Measurements from ENCODE around the gene LPCAT2. TPM values are rescaled to one million over a fixed set of nuclear protein-coding genes. Genes with fewer than 3 reads are reported as not detected.

LPCAT2 gene
- total and polyA plus RNA-seq, 2 of the 13 experiments (the other 11 are each of a cell fraction or from before 2014, with no cell fraction given), result 9.9 to 17.6 TPM

DNA sequence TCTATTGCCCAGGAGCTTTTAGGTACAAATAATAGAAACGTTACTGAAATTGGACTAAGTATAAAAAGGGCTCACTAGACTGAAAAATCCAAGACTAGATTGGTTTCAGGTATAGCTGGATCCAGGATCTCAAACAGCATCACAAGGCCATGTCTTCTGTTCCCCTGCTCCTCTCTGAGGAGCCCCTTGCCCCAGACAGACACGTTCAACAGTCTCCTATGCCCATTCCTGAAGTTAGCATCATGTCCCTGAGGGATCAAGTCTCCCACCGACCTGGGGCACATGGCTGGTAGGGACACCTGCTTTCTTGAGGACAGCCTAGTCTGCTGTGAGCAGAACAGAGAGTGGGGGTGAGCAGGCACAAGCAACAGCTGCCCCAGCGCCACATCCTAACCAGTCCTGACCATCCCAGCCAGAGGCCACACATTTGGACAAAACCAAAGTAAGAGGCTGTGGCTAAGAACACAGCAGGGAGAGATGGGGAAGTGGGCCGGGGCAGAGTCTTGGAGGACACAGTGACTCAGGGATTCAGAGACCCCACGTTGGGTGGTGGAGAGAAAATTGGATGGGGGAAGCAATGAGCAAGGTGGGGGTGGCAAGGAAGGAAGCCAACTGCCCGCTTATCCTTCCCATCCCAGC, 40.4 kb upstream of the LPCAT2 start:
- no TSS peak for BruUV-seq (replicated peaks)
- Histone ChIP-seq H3K36me3 (replicated peaks in 1 of 2; ENCODE audit: control insufficient read depth in 1 of 2, insufficient read depth in 2 of 2, low read length in 2 of 2) (no peaks in the 10 kb centered on the region), H3K79me2 (ENCODE audit: insufficient read depth, low read length) (no peaks in the 10 kb centered on the region), H3K9me3 (ENCODE audit: low read length) (no peaks in the 10 kb centered on the region), H3K9ac (ENCODE audit: insufficient read depth, low read depth, low read length) (no peak overlapping the region), H3K4me1 (ENCODE audit: insufficient read depth, low read length) (no peaks in the 10 kb centered on the region), H3K4me3 (replicated peaks in 1 of 3; ENCODE audit: insufficient read depth in 1 of 3, low read depth in 2 of 3, low read length in 3 of 3) (no peak overlapping the region), H3K27ac (ENCODE audit: extremely low read length, insufficient read depth, low read length) (no peak overlapping the region), H3K4me2 (ENCODE audit: low read depth, low read length) (no peak overlapping the region), H3K27me3 (ENCODE audit: control insufficient read depth in 1 of 2, insufficient read depth in 2 of 2, low read length in 2 of 2) (peaks cover 0 to 9% of the 10 kb centered on the region in 2 experiments; a peak in 1 of 5 replicates), H2AFZ (ENCODE audit: low read length) (no peak overlapping the region), H4K20me1 (ENCODE audit: insufficient read depth, low read length) (no peaks in the 10 kb centered on the region)
- ATAC-seq, result no peak
- in situ Hi-C loops (cut with HindIII; ENCODE audit: extremely low pct_ligation_motif_present, low pct_unique_long_range_greater_than_20kb), result loop anchor here (5.0 to 25.0 kb wide), 5 partner anchors 74 to 844 kb away; no protein-coding TSS in a partner anchor
- WGBS (ENCODE audit: low lambda C conversion rate), result 28% methylated on average over 7 of the region's 7 CpGs
- no peak for FAIRE-seq
- POLR2A ChIA-PET, result no interaction called here
- CTCF ChIA-PET (ENCODE audit: low intra/inter-chr PET ratio, low total read pairs), result interaction anchor here (1.4 to 9.6 kb wide), 2 partner anchors 175 to 233 kb away, joined by 3 to 423 read pairs; no protein-coding TSS in a partner anchor
- TF ChIP-seq ZNF329 (CRISPR knock-in tag; IDR thresholded peaks at IDR 0.05; ENCODE audit: low read depth), result peak; percentile 86; the same call in 1 of the 2 replicates
- no peak for TF ChIP-seq EED (CRISPR knock-in tag; IDR thresholded peaks at IDR 0.05)
- intact Hi-C loops (cut with micrococcal nuclease; ENCODE audit: unreplicated experiment), result no loop called here
- DNase-seq (ENCODE audit: low spot score), result no peak

DNA sequence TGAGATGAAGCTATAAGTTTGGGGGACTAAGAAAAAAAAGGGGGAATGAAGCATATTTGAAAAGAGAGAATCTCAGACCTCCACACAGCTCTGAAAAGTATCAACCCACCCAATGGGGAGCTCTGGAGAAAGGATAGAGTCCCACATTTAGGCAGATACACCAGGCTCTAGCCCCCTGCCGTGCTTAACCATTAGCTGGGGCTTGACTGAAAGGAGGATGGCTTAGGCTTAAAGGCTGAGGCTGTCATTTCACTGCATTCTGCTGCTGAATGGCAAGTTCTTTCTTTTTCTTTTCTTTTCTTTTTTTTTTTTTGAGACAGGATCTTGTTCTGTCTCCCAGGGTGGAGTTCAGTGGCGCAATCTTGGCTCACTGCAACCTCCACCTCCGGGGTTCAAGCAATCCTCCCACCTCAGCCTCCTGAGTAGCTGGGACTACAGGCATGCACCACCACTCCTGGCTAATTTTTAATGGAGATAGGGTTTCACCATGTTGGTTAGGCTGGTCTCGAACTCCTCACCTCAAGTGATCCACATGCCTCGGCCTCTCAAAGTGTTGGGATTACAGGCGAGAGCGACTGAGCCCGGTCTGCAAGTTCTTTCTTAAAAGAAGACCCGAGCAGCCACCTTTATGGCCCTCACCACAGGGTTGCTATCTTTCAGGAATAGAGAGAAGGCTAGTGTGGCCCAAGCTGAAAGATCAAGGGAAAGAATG, 38.9 kb upstream of the LPCAT2 start:
- TF ChIP-seq TCF7 (IDR thresholded peaks at IDR 0.05; ENCODE audit: low read depth) (0 out of 2 replicates have a peak, but pooled peaks have one; percentile 2), GLI4 (CRISPR knock-in tag; IDR thresholded peaks at IDR 0.05; ENCODE audit: borderline replicate concordance) (no peak), TP53 (CRISPR knock-in tag; conservative IDR thresholded peaks at IDR 0.05) (no peak)
- H3K27ac ChIP-seq (ENCODE audit: extremely low read length, insufficient read depth, low read length), result no peak overlapping the region
- H3K9me3 ChIP-seq (ENCODE audit: low read length), result no peaks in the 10 kb centered on the region
- POLR2A ChIA-PET, result no interaction called here
- no peak for ATAC-seq
- no peak overlapping the region for H3K4me3 ChIP-seq (replicated peaks in 1 of 3; ENCODE audit: insufficient read depth in 1 of 3, low read depth in 2 of 3, low read length in 3 of 3)
- H3K4me2 ChIP-seq (ENCODE audit: low read depth, low read length), result no peak overlapping the region
- H3K9ac ChIP-seq (ENCODE audit: insufficient read depth, low read depth, low read length), result no peak overlapping the region
- CTCF ChIA-PET (ENCODE audit: low intra/inter-chr PET ratio, low total read pairs), result interaction anchor here (9.6 kb wide), 1 partner anchor 232 kb away, joined by 423 read pairs; no protein-coding TSS in a partner anchor
- no peaks in the 10 kb centered on the region for H3K79me2 ChIP-seq (ENCODE audit: insufficient read depth, low read length)
- no peaks in the 10 kb centered on the region for H3K36me3 ChIP-seq (replicated peaks in 1 of 2; ENCODE audit: control insufficient read depth in 1 of 2, insufficient read depth in 2 of 2, low read length in 2 of 2)
- no peaks in the 10 kb centered on the region for H3K4me1 ChIP-seq (ENCODE audit: insufficient read depth, low read length)
- no TSS peak for BruUV-seq (replicated peaks)
- intact Hi-C loops (cut with micrococcal nuclease; ENCODE audit: unreplicated experiment), result no loop called here
- no peak for DNase-seq (ENCODE audit: low spot score)
- in situ Hi-C loops (cut with HindIII; ENCODE audit: extremely low pct_ligation_motif_present, low pct_unique_long_range_greater_than_20kb), result loop anchor here (5.0 to 25.0 kb wide), 5 partner anchors 72 to 842 kb away; no protein-coding TSS in a partner anchor
- H3K27me3 ChIP-seq (ENCODE audit: control insufficient read depth in 1 of 2, insufficient read depth in 2 of 2, low read length in 2 of 2), result peaks cover 0 to 15% of the 10 kb centered on the region in 2 experiments; a peak in 3 of 5 replicates
- no peak for FAIRE-seq
- WGBS (ENCODE audit: low lambda C conversion rate), result 57% methylated on average over 9 of the region's 9 CpGs
- no peak overlapping the region for H2AFZ ChIP-seq (ENCODE audit: low read length)
- no peaks in the 10 kb centered on the region for H4K20me1 ChIP-seq (ENCODE audit: insufficient read depth, low read length)

All from HepG2 (cell line).